ENCODE measurements around the gene PRDM13.
"Not testable (repeated sequence)": the region's sequence is repeated elsewhere in the genome, so short reads cannot be mapped to it uniquely, and the experiment has no call there.

PRDM13 gene

DNA sequence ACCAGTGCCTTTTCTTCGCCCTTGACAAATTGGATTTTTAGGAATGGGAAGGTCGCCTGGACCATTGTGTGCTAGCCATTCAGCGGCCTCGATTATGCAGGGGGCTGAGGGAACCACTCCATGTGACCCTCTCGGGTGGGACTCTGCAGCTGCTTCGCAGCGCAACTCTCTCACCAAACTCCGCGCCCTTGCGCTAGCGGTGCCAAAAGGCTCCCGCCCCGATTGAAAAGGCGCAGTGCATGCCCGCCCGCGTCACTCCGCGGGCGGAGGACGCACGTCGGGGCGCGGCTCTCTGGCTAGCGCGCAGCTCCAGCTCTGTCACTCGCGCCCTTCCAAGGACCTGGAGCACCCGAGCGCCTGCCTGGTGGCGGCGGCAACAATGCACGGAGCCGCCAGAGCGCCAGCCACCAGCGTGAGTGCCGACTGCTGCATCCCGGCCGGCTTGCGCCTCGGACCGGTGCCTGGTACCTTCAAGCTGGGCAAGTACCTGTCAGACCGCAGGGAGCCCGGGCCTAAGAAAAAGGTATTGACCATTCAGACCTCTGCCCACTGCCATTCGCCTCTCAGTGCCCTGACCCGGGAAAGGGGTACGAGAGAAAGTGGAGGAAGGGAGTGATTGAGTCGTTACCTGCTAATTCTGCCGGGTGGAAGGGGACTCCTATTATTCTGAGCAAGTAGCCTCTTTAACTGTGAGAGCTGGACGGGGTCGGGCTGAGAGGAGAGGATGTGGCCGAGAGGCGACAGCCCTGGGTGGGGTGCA, at the start of gene PRDM13:
PRDM13 (plus strand) TSS at position 178 of the 760 bp plus-strand sequence; CDS start at position 380, 202 bp downstream.
- DNase-seq (ENCODE audit: low read depth in 3 of 3, low spot score in 1 of 3) = no peak

DNA sequence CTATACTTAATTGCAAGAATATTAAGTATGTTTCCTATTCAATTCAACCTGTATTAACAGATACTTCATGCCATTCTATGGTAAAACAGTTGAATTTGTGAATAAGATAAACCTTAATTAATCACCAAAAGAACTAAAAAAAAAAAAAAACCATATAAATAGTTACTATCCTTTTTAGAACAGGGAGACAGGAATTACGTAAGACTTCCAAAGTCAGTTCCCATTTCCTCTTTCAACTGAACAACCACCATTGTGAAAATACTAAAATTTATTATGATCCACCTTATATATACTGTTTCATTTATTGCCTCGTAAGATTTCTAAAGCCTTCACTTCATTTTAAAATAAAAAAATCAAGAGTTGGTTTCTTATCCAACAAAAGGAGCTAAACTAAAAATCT, 47.6 kb upstream of the PRDM13 start:
- no peak for DNase-seq (ENCODE audit: low read depth in 3 of 3, low spot score in 1 of 3)

DNA sequence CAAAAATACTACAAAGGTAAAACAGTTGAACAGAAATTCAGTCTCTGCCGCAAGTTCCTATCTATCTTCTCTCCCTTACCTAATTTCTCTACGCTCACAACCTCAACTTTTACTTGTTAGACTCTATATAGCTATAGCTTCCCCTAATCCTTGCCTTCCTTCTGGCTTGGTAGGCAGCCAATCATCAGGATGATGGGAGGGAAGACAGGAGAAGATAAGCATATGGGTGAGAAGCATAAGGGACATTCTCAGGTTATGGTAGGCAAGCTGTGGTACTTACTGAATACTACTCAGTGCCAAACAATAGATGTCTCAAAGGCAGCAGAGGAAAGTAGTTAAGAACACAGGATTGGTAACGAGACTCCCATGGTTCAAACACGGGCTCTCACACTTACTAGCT, 46.0 kb upstream of the PRDM13 start:
- DNase-seq (ENCODE audit: low read depth in 3 of 3, low spot score in 1 of 3) = no peak

DNA sequence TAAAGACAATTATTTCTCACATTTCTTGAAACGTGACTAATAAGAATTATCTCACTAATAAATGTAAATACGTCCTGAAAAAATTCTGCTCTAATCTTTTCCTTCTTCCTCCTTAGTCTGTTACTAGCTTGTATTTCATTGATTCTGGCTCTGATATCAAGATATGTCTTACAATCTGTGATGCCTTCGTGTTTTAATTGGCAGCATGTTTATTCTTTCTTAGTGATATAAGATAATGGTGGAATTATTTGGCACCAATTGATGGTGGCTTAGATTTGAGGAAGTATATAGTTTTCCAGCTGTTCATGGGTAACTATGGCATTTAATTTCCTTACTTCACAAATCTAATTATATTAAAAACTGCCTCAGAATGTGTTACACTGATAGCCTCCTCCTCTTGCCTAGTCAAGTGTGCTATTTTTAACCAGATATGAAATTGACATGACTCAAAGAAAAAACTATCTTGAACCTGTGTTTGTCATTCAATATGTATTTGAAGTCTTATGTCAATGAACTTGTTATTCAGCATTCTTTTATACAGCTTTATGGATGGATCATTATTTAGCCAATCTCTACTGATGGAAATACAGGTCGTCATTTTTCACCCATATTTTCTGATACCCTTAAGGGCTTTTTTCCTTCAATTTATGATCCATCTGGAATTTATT, 43.4 kb upstream of the PRDM13 start:
- DNase-seq (ENCODE audit: low read depth in 3 of 3, low spot score in 1 of 3) = no peak

DNA sequence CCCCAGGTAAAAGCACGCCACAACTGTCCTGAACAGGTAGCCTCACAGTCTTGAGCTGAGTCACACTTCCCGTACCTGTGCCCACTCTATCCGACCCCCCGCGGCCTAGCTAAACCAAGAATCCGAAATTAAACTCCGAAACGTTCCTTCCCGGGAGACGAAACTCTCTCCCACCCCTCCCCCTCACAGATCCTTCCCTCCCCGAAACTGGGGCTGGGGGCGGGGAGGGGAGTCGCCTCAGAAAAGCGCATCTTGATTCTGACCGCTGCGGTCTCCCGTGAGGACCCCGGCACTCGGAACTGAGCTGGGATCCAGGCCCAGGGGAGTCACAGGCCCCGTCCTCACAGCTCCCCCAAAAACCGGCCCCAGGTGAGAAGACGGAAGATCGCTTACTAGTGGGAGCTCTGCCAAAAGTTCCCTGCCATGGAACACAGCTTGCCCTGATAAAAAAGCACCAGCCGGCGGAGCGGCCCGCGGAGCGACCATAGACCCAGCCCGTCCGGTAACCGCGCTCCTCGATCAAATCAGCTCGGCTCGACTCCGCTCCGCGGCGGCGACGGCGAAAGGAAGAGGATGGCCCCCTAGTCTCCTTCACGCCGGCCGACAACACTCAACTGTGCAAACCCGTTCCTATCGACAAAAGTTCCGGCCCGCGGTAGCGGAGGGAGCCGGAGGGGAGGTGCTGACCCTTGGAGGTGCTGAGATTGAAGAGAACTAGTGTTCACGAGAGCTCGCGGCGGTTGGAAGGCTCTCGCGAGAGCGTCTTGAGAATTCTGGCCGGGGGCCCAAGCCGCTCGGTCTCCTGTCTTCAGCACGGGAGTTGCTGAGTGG, 38.3 kb upstream of the PRDM13 start, which contains the start of gene CCNC:
CCNC (minus strand) TSS at position 558 of the 831 bp plus-strand sequence; CDS start at position 425, 133 bp downstream.
- DNase-seq (ENCODE audit: low read depth in 3 of 3, low spot score in 1 of 3) = peak; percentile 76 to 86 (median 79)

DNA sequence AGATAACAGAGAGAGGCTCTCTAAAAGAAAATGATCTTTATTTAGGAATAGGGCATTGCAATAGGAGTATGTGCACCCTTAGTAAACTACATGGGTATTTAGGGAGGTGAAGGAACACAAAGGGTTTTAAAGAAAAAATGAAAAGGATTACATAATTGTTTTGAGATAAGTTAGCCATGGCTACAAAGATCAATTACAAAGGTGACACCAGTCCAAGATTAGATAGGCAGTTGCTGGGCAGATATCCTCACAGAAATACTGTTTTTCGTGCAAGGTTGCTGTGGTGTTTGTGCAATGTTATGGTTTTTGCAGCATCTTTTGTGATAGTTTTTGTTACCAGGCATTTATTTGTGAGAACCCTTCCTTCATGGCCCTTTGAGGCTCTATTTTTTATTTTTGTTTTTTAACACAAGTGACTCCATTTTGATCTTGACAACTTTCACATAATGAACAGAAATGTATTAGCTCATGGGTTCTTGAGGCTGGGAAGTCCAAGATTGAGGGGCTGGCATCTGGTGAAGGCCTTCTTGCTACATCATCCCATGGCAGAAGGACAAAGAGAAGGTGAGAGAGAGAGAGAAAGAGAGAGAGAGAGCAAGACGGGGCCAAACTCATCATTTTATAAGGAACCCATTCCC, 32.5 kb upstream of the PRDM13 start:
- no peak for DNase-seq (ENCODE audit: low read depth in 3 of 3, low spot score in 1 of 3)

DNA sequence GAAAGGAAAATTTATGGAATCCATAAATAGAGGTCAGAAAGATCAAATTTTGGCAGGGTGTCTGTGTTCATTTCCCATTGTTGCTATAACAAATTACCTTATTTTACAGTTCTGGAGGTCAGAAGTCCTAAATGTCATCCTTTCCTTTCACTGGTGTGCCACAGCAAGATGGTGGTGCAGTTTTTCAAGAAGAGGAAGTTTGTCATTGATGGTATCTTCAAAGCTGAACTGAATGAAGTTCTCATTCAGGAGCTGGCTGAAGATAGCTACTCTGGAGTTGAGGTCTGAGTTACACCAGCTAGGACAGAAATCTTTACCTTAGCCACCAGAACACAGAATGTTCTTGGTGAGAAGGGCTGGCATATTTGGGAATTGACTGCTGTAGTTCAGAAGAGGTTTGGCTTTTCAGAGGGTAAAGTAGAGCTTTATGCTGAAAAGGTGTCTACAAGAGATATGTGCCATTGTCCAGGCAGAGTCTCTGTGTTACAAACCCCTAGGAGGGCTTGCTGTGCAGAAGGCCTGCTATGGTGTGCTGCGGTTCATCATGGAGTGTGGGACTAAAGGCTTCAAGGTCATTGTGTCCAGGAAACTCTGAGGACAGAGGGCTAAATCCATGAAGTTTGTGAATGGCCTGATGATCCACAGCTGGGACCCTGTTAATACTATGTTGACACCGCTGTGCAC, 30.9 kb upstream of the PRDM13 start:
- no peak for DNase-seq (ENCODE audit: low read depth in 3 of 3, low spot score in 1 of 3)

DNA sequence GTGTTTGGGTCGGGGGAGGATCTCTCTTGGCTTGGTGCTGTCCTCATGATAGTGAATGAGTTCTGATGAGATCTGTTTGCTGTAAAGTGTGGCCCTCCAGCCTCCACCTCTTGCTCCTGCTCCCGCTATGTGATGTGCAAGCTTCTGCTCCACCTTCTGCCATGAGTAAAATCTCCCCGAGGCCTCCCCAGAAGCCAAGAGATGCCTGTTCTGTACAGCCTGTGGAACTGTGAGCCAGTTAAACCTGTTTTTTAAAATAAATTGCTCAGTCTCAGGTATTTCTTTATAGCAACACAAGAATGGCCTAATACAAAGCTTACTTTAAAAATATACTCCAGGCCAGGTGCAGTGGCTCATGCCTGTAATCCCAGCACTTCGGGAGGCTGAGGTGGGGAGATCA, 26.9 kb upstream of the PRDM13 start:
- no peak for DNase-seq (ENCODE audit: low read depth in 3 of 3, low spot score in 1 of 3)

DNA sequence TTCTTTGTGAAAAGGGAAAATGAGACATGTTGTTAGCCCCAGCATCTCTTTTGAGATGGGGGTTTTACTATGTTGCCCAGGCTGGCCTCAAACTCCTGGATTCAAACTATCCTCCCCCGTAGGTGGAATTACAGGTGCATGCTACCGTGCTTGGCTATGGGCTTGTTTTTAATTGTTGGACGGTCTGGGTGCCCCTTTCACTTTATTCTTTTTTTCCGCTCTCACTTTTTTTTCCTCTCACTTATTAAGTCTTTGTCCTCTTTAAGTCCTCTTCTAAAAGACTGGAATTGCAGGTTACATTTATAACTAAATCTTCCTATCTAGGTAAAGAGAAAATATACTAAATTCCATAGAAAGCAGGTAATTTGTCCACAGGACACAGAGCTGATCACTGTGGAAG, 18.8 kb upstream of the PRDM13 start:
- no peak for DNase-seq (ENCODE audit: low read depth in 3 of 3, low spot score in 1 of 3)

DNA sequence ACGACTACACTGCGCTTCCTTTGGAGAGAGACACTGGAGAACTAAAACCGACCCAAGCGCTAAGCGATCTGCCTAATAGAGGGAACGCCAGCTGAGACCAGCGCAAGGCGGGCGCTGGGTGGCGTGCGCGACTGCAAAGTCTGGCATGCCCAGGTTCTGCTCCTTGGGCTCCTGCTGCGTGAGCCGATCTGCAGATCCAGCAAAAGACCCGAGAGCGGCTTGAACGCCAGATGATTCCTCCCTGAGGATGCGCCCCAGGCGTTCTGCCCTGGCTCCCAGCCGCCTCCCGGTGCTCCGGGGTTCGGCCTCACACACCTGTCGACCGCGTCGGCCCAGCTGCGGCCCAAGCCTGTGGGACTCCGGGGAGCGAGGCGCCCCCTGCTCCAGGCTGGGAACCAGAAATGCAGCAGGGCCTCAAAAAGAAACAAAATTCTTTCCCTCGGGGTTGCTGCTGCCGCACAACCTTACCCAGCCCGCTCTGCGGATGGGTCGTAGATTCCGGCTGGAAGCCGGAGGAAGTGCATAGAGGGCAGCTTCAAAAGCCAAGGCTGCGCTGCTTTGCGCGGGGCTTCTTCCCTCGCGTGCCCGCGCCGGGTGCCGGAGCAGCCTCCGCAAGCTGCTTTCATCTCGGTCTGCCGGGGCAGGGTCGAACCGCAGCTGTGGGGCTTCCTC, 17.9 kb upstream of the PRDM13 start:
- DNase-seq (ENCODE audit: low read depth in 3 of 3, low spot score in 1 of 3) = peak in 2 of 3 donors; percentile 45 to 47

DNA sequence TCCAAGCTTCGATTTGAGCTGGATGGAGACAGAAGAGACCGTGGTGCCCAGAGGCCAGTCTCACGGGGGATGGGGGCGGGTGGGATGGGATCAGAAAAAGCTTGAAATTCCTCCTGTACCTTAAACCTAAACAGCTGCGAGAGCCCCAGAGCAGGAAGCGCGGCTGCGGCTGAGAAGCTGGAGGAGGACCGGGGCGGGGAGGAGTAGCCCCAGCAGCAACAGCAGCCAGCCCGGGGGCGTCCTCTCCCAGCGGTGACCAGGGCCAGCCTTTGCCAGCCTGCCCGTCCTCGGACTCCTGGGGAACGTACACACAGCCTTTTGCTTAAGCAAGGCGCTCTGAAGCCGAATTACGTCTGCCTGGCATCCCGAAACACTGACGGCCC, 17.4 kb upstream of the PRDM13 start:
- no peak for DNase-seq (ENCODE audit: low read depth in 3 of 3, low spot score in 1 of 3)

DNA sequence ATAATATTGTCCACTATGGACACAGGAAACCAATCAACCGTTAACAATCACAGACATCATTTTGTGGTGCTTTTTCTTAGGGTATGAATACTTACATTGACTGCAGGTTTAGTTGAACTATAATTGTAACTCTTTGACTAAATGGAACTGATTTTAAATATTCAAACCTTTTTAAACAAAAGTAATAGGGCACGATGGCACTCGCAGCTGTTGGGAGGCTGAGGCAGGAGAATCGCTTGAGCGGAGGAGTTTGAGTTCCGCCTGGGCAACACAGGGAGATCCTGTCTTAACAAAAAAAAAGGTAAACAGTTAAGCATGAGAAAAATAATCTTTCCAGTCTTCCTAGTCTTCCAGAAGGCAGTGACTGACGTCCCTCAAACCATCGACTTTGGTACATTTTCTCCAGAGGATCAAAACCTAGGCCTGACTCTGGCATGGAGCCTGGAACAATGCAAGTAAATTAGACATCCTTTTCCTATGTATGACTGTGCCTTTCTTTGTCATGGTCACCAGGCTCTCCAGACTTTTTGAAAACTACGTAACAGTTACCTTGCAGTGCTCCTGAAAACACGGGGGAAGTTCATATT, 16.6 kb upstream of the PRDM13 start:
- DNase-seq (ENCODE audit: low read depth in 3 of 3, low spot score in 1 of 3) = no peak

DNA sequence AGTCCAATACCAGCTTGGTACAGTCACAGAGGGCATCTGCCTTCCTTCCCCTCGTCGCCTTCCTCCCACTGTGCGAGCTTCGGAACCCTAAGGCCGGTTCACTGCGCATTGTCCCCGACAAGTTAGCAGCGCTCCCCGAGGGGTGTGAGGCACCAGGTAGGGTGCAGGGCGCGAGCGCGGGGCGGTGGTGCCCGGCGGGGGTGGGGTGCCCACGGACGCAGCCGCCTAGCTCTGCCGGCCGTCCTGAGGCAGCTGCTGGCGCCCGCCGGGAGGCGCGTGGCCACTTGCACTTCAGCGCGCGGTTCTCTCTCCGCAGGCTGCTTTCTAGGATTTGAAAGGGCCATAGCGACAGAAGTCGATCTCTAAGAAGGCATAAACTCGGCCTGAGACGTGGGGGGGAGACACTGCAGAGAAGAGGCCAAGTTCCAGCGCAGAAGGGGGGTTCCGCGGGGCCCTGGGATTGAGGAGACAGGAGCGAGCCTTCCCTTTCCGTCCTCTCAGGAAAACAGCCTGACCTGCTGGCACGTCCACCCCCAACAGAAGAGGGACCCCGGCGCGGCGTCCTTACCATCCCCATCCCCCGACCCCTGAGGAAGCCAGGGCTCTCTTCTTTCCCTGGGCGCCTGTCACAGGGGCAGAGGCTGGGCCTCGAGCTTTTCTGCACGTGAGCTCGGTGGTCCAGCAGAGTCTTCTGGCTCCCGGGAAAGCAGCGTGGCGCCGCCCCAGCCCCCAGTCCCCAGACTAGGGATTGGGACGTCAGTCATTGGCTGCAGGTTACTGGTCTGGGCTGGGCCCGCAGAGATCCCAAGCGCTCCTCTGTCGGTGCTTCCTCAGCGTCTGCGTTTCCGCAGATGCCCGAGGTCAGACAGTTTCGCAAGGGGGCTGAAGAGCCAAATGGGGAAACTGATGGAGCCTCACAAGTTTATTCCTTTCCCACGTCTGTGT, 15.6 kb upstream of the PRDM13 start:
- no peak for DNase-seq (ENCODE audit: low read depth in 3 of 3, low spot score in 1 of 3)

DNA sequence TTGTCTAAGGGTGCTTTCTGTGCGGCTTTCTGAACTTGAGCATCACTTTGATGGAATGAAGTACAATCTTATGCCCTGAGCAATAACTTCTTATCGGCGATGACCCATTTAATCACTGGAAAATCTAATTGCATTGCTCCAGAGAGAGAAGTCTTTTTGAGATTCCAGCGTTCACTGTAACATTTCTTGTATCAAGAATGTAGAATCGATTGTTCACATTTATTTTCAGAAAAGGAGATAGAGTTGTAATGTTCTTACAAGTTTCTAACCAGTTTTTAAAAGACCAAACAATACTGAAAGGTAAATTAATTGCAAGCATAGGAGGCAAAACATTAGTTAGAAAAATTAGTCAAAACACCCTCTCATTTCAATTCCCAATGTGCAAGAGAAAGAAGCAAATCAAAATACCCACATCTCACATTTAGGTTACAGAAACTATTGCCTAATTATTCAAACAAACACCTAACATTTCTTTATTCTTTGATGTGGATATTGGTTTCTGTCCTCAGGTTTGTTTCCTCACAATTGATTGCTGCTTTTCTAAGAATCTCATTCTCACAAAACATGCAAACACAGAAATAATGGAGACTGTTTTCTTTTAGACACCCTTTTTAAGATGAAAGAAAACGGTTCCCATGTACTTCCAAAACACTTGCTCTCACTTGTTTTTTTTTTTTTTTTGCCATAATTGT, 14.8 kb upstream of the PRDM13 start:
- DNase-seq (ENCODE audit: low read depth in 3 of 3, low spot score in 1 of 3) = no peak

DNA sequence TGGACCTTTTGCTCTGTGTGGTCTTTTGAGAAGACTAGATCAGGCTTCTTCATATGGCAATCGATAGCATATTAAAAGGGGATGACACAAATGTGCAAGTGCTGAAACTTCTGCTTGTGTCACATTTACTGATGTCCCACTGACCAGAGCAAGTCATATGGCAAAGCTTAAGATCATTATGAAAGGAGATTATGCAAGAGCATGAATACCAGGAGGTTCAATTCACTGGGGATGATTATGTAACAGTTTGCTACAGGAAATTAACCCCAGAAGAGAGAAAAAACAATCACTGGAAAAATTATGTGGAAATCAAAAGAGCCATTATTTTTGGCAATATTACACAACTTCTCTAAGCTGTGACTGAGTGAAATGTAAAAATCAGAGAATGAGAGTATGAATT, 13.7 kb upstream of the PRDM13 start:
- DNase-seq (ENCODE audit: low read depth in 3 of 3, low spot score in 1 of 3) = no peak

DNA sequence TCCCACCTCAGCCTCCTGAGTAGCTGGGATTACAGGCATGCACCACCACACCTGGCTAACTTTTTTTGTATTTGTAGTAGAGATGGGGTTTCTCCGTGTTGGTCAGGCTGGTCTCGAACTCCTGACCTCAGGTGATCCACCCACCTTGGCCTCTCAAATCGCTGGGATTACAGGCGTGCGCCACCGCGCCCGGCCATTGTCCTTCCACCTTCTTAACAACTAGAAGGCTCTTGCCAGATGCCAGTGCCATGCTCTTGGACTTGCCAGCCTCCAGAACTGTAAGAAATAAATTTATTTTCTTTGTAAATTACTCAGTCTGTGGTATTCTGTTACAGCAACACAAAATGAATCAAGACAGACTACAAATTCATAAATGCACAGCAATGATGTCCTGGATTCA, 11.9 kb upstream of the PRDM13 start:
- not testable (repeated sequence) for DNase-seq (ENCODE audit: low read depth in 3 of 3, low spot score in 1 of 3)

DNA sequence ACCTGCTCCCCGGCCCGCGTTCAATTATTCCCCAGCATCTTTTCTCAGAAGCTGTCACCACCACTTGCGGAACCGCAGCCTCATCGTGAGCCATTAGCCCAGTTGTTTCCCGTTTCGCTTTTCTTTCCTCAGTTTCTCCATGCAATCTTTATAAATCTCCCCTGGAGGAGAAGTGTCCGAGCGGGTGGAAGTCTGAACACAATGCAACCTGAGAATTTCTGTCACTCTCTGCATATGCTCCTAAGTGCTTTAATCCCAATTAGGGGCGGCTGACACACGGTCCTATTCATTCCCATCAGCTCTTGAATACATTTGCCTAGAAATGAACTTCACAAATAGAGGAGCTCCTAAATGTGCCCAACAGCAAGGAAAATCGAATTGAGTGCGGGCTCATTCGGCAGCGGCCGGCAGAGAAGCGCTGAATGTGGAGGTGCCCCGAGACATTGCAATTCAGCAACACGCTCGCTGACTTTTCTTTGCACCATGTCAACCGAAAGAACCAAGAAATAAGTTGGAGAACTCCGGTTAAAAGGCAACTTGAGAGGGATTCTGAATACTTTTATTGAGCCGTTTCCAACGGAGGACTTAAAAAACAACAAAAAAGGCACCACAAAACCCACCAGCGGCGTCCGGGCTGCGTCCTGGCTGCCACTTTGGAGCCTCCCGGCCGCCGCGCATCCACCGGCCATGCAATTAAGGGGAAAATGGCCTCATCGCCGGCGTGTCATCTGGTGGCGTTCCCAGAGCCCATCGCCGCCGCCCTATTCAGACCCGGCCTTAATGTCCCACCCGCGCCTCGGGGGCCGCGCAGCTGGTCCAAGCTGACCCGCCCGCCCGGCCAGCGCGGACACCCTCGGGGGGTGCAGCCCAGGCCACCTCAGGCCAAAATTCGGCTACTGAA, 3.9 kb upstream of the PRDM13 start:
- DNase-seq (ENCODE audit: low read depth in 3 of 3, low spot score in 1 of 3) = no peak

Measured in stimulated activated CD4-positive, alpha-beta T cell treated with anti-CD3 and anti-CD28 coated beads, TNF-alpha, amount 100 ng/mL, for 1 hour (primary cell).